ENCODE data around the gene ZEB2. TPM values are rescaled to one million over a fixed set of nuclear protein-coding genes. Genes with fewer than 3 reads are reported as not detected.

ZEB2 gene
- total and polyA plus RNA-seq, 2 of the 8 experiments (the other 6 are each of a cell fraction or from before 2014, with no cell fraction given): 0.38 TPM; not detected in 1

DNA sequence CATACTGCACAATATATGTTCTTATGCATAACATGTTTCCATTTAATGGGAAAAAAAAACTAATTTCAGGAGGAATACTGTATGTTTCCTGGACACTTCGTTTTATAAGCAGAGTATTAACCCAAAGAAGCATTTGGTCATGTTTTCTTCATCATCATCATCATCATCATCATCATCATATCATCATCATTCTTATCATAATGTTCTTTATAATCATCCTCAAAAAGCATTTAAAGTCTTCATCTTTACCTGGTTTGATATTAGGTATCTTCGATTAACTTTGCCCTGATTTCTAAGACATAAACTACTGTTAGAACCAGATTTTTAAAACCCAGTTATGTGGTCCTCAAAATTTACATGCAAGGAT lies 47.9 kb downstream of the ZEB2 start:
- Histone ChIP-seq H3K9me3 (ENCODE audit: insufficient read depth in 2 of 2, low read depth in 1 of 2, low read length in 1 of 2) (no peaks in the 10 kb centered on the region), H2BK5ac (ENCODE audit: low read depth, low read length) (no peak overlapping the region), H3K4me1 (replicated peaks in 1 of 4; ENCODE audit: control insufficient read depth in 3 of 4, insufficient read depth in 4 of 4, low read length in 3 of 4) (peaks cover 0 to 25% (median 22%) of the 10 kb centered on the region in 4 experiments; a peak in 4 of 7 replicates), H3K9ac (replicated peaks in 1 of 4; ENCODE audit: extremely low read depth in 1 of 4, low read depth in 3 of 4, low read length in 3 of 4) (no peak overlapping the region), H2AFZ (ENCODE audit: low read length) (no peak overlapping the region), H3K4ac (replicated peaks; ENCODE audit: insufficient read length, low read depth, low read length) (no peak overlapping the region), H3K36me3 (ENCODE audit: control insufficient read depth in 2 of 4, insufficient read depth in 4 of 4, low read length in 3 of 4) (no peaks in the 10 kb centered on the region), H3K4me3 (ENCODE audit: extremely low read depth in 1 of 4, insufficient read depth in 2 of 4, low read depth in 3 of 4, low read length in 4 of 4) (peak overlapping the region in 1 of 4 experiments; percentile 41; a peak in 1 of 8 replicates), H3K79me1 (ENCODE audit: low read depth, low read length) (no peaks in the 10 kb centered on the region), H3K4me2 (ENCODE audit: insufficient read depth in 1 of 2, low read depth in 2 of 2, low read length in 2 of 2) (0 out of 4 replicates have a peak overlapping the region, but pooled peaks of 1 of the 2 experiments have one; percentile 1), H2BK120ac (replicated peaks; ENCODE audit: low read depth, low read length) (no peak overlapping the region), H4K5ac (ENCODE audit: insufficient read length, low read depth, low read length) (no peak overlapping the region), H2AK5ac (ENCODE audit: low read depth, low read length) (no peak overlapping the region), H4K8ac (ENCODE audit: extremely low read depth, insufficient read depth, low read length) (no peak overlapping the region), H4K20me1 (replicated peaks in 1 of 2; ENCODE audit: control insufficient read depth in 1 of 2, insufficient read depth in 2 of 2, low read length in 2 of 2) (no peaks in the 10 kb centered on the region), H3K23ac (ENCODE audit: insufficient read length) (no peak overlapping the region), H4K91ac (replicated peaks; ENCODE audit: insufficient read length, low read length) (no peak overlapping the region), H3K56ac (replicated peaks; ENCODE audit: insufficient read length, low read depth, low read length) (no peak overlapping the region), H3K79me2 (ENCODE audit: control insufficient read depth in 1 of 2, insufficient read depth in 2 of 2, low read length in 2 of 2) (no peaks in the 10 kb centered on the region), H2BK20ac (ENCODE audit: low read length) (no peak overlapping the region), H3K23me2 (ENCODE audit: low read depth, low read length) (no peaks in the 10 kb centered on the region), H2BK12ac (ENCODE audit: low read depth, low read length) (no peak overlapping the region), H3K27me3 (replicated peaks in 1 of 4; ENCODE audit: control insufficient read depth in 3 of 4, extremely low read depth in 1 of 4, insufficient read depth in 3 of 4, low read length in 3 of 4) (no peaks in the 10 kb centered on the region), H3K27ac (ENCODE audit: low read depth, low read length) (no peak overlapping the region), H3K14ac (ENCODE audit: insufficient read length) (no peak overlapping the region), H2BK15ac (ENCODE audit: low read length) (no peak overlapping the region), H3K18ac (ENCODE audit: extremely low read depth, low read length) (no peak overlapping the region)
- WGBS, 2 experiments (ENCODE audit: extremely low coverage in 1 of 2, insufficient coverage in 1 of 2, insufficient read length in 1 of 2, insufficient replicate concordance in 2 of 2, low coverage in 1 of 2, low lambda C conversion rate in 2 of 2, missing lambda C conversion rate in 1 of 2): 77% methylated on average over 2 of the region's 2 CpGs; no CpG with 5 or more reads in 1 of the 2 experiments
- TF ChIP-seq SP1 (IDR thresholded peaks at IDR 0.05; ENCODE audit: low read depth, low read length) (no peak), SP4 (IDR thresholded peaks at IDR 0.05; ENCODE audit: low read length) (no peak), GTF2F1 (IDR thresholded peaks at IDR 0.05; ENCODE audit: borderline replicate concordance, low read depth, low read length) (no peak), RXRA (IDR thresholded peaks at IDR 0.05; ENCODE audit: insufficient read depth, low read depth, low read length) (no peak)
- FAIRE-seq: no peak
- ChIA-PET POLR2A (ENCODE audit: partially characterized antibody) (no interaction called here), CTCF (ENCODE audit: partially characterized antibody) (no interaction called here)
- DNase-seq (ENCODE audit: low read depth in 1 of 2, low spot score in 2 of 2): no peak
